B cell (primary cell): ENCODE results near the gene ZNF19. TPM values are rescaled to one million over a fixed set of nuclear protein-coding genes. Genes with fewer than 3 reads are reported as not detected.

Experiments used
- ATAC-seq: fragments of 200-7000 bp; cut with Tn5 transposase; one replicate; pipeline ENCODE4 v1.10.0; 2021; ENCODE audit warnings: low read depth, mild to moderate bottlenecking, moderate number of reproducible peaks, moderate library complexity
- CTCF ChIA-PET: fragments of 350-600 bp; sonication (Branson Sonifier 250); formaldehyde crosslinking; loops from one replicate; lab custom pipeline; 2021; ENCODE audit warnings: antibody characterized with exemption, inconsistent platforms; lab: Charles Lee
- POLR2A ChIA-PET: fragments of 350-600 bp; sonication (Branson Sonifier 250); formaldehyde crosslinking; loops from one replicate; lab custom pipeline; 2021; ENCODE audit warnings: antibody characterized with exemption; lab: Charles Lee
- DNase-seq: peaks from one replicate; pipeline ENCODE4 v3.0.0; 2013
- H2AFZ ChIP-seq: 2 replicates; pipeline ENCODE4 v1.6.1; 2012; ENCODE audit warnings: mild to moderate bottlenecking, low read depth, low read length; ENCODE audit not compliant: insufficient read depth, poor library complexity, severe bottlenecking
- H3K27ac ChIP-seq, 2 donors: 1 replicate in 1 of 2; 2 replicates in 1 of 2; pipeline ENCODE4 v1.5.1; 2012 to 2013; ENCODE audit warnings: low read length in 2 of 2, mild to moderate bottlenecking in 2 of 2, moderate library complexity in 1 of 2
- H3K27me3 ChIP-seq, 4 experiments: fragments of 200-600 bp in 1 of 4; sonication (generic) in 1 of 4; replicated peaks in 1 of 4; 1 replicate in 2 of 4; 2 replicates in 2 of 4; pipeline versions ENCODE4 v1.6.1 to v1.7.0; 2013 to 2016; ENCODE audit warnings: low read length in 3 of 4, mild to moderate bottlenecking in 2 of 4, mixed read lengths in 1 of 4, moderate library complexity in 1 of 4; ENCODE audit not compliant: insufficient read depth in 4 of 4, control insufficient read depth in 3 of 4; ENCODE audit errors: control extremely low read depth in 1 of 4
- H3K36me3 ChIP-seq, 2 experiments: replicated peaks in 1 of 2; 1 replicate in 1 of 2; 2 replicates in 1 of 2; pipeline versions ENCODE4 v1.6.1 to v1.7.1; 2013; ENCODE audit warnings: low read length in 1 of 2; ENCODE audit not compliant: insufficient read depth in 2 of 2, control insufficient read depth in 1 of 2; ENCODE audit errors: control extremely low read depth in 1 of 2, extremely low read depth in 1 of 2
- H3K4me1 ChIP-seq, 2 donors: fragments of 200-600 bp in 1 of 2; sonication (generic) in 1 of 2; 1 replicate in 1 of 2; 2 replicates in 1 of 2; pipeline versions ENCODE4 v1.5.1 to v1.6.1; 2013 to 2017; ENCODE audit warnings: low read length in 2 of 2; ENCODE audit not compliant: control insufficient read depth in 2 of 2, insufficient read depth in 2 of 2
- H3K4me2 ChIP-seq: replicated peaks from 2 replicates; pipeline ENCODE3; 2012; ENCODE audit warnings: mild to moderate bottlenecking, low read depth, low read length; ENCODE audit not compliant: poor library complexity, severe bottlenecking
- H3K4me3 ChIP-seq, 5 experiments: fragments of 200-600 bp in 1 of 5; sonication (generic) in 1 of 5; 1 replicate in 3 of 5; 2 replicates in 2 of 5; pipeline versions ENCODE4 v1.5.1 to v1.7.0; 2011 to 2016; ENCODE audit warnings: low read length in 4 of 5, mild to moderate bottlenecking in 4 of 5, low read depth in 2 of 5, control low read depth in 1 of 5, moderate library complexity in 1 of 5; ENCODE audit not compliant: insufficient read depth in 1 of 5; ENCODE audit errors: control extremely low read depth in 1 of 5, extremely low read depth in 1 of 5
- H3K79me2 ChIP-seq: fragments of 200-600 bp; sonication (generic); one replicate; pipeline ENCODE4 v1.6.0; 2016; ENCODE audit warnings: low read length; ENCODE audit not compliant: control insufficient read depth, insufficient read depth
- H3K9ac ChIP-seq: fragments of 200-600 bp; sonication (generic); 2 replicates; pipeline ENCODE4 v1.6.1; 2017; ENCODE audit warnings: mild to moderate bottlenecking, low read length, moderate library complexity
- H3K9me3 ChIP-seq, 3 donors: one replicate each; pipeline versions ENCODE4 v1.6.1 to v1.7.1; 2013; ENCODE audit warnings: low read length in 2 of 3; ENCODE audit not compliant: control insufficient read depth in 2 of 3, insufficient read depth in 1 of 3; ENCODE audit errors: control extremely low read depth in 1 of 3
- H4K20me1 ChIP-seq: 2 replicates; pipeline ENCODE4 v1.6.0; 2012; ENCODE audit warnings: mild to moderate bottlenecking, low read length; ENCODE audit not compliant: insufficient read depth, control insufficient read depth, poor library complexity, severe bottlenecking
- H3K27ac Mint-ChIP-seq: one replicate; pipeline ENCODE4 v1.8.0; 2021; ENCODE audit warnings: mixed read lengths
- H3K27me3 Mint-ChIP-seq: one replicate; pipeline ENCODE4 v1.8.0; 2021; ENCODE audit warnings: mixed read lengths
- H3K4me1 Mint-ChIP-seq: one replicate; pipeline ENCODE4 v1.8.0; 2021; ENCODE audit warnings: mixed read lengths
- H3K4me3 Mint-ChIP-seq: one replicate; pipeline ENCODE4 v1.8.0; 2021; ENCODE audit warnings: mixed read lengths
- H3K9me3 Mint-ChIP-seq: one replicate; pipeline ENCODE4 v1.8.0; 2022; ENCODE audit warnings: mixed read lengths; ENCODE audit not compliant: insufficient read depth
- CTCF ChIP-seq: fragments of 200-600 bp; IDR thresholded peaks from one replicate; pipeline ENCODE4 v1.8.0; 2022; ENCODE audit warnings: antibody characterized with exemption, mild to moderate bottlenecking
- EZH2 ChIP-seq: IDR thresholded peaks from 2 replicates; pipeline ENCODE4 v1.6.1; 2012; ENCODE audit warnings: borderline replicate concordance, low read depth, mild to moderate bottlenecking, moderate library complexity, low read length; ENCODE audit not compliant: insufficient read depth, poor library complexity, severe bottlenecking
- WGBS: methylation state at CpG from one replicate; pipeline ENCODE4 v1.1.5; 2013; ENCODE audit warnings: missing lambda C conversion rate; ENCODE audit not compliant: insufficient coverage; 5-methylcytosine and 5-hydroxymethylcytosine counted together
- intact Hi-C: fragments of 100-400 bp; cut with micrococcal nuclease; formaldehyde crosslinking; loops from one replicate; pipeline ENCODE4 v1.10.0; 2022
- polyA plus RNA-seq: library from polyadenylated mRNA; depleted of rRNA; stranded (reverse); fragments of >200 nt; gene quantifications from 2 replicates; pipeline ENCODE4 v1.2.3, GENCODE V29; 2012
- total RNA-seq, 2 donors: library from RNA; stranded (reverse); fragments of 120-200 nt in 1 of 2; gene quantifications; 1 replicate in 1 of 2; 2 replicates in 1 of 2; pipeline versions ENCODE4 v1.2.3 to v1.2.4, GENCODE V29; 2013 to 2022

ZNF19 gene
- total and polyA plus RNA-seq, 2 donors (not counting 1 experiment from before 2014, with no cell fraction given): 2.4 to 12.6 TPM

DNA sequence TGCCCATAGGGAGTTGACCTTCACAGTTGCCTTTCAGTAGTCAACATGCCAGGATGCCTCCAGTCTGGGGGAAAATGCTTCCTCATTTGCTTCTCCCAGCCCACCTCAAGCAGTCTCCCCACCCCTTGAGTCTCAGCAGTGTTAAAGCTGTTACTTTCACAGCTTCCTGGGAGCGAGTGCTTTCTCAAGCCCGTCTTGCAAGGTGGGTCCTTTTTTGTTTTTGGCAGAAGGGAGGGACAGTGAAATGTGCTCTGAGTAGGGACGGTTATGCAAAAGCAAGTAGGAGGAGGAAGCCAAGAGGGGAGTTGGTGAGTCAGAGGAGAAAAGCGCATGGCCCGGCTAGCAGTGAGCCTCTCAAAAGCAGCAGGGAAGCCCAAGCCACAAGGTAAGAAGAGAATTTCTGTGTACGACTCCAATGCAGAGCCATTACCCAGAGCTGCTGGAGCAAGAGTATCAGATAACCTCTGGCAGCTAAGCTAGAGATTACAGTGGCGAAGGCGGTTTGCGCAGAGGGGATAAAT is 37.0 kb upstream of the ZNF19 start, which contains the start of gene CHST4:
Gene CHST4 (plus strand): TSS at position 316 of the 521 bp plus-strand sequence. CDS start 10,252 bp downstream, outside the sequence.
- no peak within 1 kb of the TSS for H3K9ac ChIP-seq
- no peak within 1 kb of the TSS for H3K4me2 ChIP-seq
- Mint-ChIP-seq H3K9me3 (no peaks in the 10 kb centered on the region), H3K4me1 (peaks cover 6% of the 10 kb centered on the region), H3K27ac (no peak within 1 kb of the TSS), H3K4me3 (peak within 1 kb of the TSS; percentile 45), H3K27me3 (peaks cover 60% of the 10 kb centered on the region)
- ChIA-PET CTCF (interaction anchor here (1.0 to 2.1 kb wide), 5 partner anchors 10 to 114 kb away, joined by 3 to 12 read pairs (median 5); no protein-coding TSS in a partner anchor), POLR2A (no interaction called here)
- no peaks in the 10 kb centered on the region for H3K4me1 ChIP-seq
- DNase-seq (no peak), ATAC-seq (no peak)
- 39% methylated on average over 7 of the region's 9 CpGs for WGBS
- H3K4me3 ChIP-seq: no peak within 1 kb of the TSS
- peaks cover 0 to 37% (median 6%) of the 10 kb centered on the region in 4 experiments for H3K27me3 ChIP-seq
- TF ChIP-seq CTCF (no peak), EZH2 (no peak)
- no peaks in the 10 kb centered on the region for H3K9me3 ChIP-seq
- no peaks in the 10 kb centered on the region for H4K20me1 ChIP-seq
- intact Hi-C loops: no loop called here
- no peak within 1 kb of the TSS for H3K27ac ChIP-seq
- H3K79me2 ChIP-seq: no peaks in the 10 kb centered on the region
- H2AFZ ChIP-seq: no peak within 1 kb of the TSS
- no peaks in the 10 kb centered on the region for H3K36me3 ChIP-seq
